GM21360 (cell line): ENCODE results near the gene IL36G.
"Not testable (repeated sequence)": the region's sequence is repeated elsewhere in the genome, so short reads cannot be mapped to it uniquely, and the experiment has no call there.

Experiments used
- ATAC-seq: cut with Tn5 transposase; IDR thresholded peaks from one replicate; pipeline ENCODE4 v1.9.1; 2021; ENCODE audit warnings: mild to moderate bottlenecking, moderate library complexity; ENCODE audit not compliant: unreplicated experiment

IL36G gene

DNA sequence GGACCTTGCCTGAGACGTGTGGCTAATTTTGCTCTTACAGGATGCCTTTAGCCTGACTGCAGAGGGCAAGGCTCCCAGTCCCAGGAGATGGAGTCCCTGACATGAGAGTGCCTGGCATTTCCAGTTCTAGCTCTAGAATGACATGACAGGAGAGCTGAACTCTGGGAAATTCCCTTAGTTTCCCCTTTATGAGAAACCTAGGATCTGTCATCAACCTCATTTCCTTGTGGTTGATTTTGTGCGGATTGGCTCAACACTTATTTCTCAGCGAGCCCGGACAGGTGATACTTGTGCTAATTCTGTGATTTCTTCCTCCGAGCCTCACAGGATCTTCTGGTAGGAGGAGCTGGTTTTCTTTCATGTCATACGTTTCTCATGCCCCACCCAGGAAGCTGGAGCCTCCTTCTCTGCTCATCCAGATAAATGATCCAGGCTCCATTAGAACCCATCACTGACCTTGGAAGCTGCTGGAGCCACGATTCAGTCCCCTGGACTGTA, at the start of gene IL36G:
Gene IL36G, plus strand, starts transcription at position 448 of the 498 bp plus-strand sequence. CDS start 633 bp downstream, outside the sequence.
- ATAC-seq: no peak

DNA sequence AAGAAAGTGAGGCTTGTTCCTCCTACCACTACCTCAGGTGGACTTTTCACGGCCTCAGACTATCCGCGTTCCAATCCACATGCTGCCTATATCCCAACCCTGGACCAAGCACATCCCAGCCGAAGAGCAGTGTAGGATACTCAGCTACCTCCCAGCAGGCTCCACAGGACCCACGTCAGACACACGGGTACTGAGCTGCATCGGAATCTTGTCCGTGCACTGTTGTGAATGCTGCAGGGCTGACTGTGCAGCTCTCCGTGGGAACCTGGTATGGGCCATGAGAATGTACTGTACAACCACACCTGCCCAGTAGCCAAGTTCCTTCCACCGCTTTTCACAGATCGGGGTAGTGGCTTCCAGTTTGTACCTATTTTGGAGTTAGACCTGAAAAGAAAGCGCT, 44.5 kb upstream of the IL36G start:
- no peak for ATAC-seq

- ATAC-seq: not testable (repeated sequence)
These were observed 43.7 kb upstream of the IL36G start for GRCh38 chr2:112934117-112934516.

GRCh38 chr2:112936927-112937232, 40.9 kb upstream of the IL36G start:
- ATAC-seq: no peak

DNA sequence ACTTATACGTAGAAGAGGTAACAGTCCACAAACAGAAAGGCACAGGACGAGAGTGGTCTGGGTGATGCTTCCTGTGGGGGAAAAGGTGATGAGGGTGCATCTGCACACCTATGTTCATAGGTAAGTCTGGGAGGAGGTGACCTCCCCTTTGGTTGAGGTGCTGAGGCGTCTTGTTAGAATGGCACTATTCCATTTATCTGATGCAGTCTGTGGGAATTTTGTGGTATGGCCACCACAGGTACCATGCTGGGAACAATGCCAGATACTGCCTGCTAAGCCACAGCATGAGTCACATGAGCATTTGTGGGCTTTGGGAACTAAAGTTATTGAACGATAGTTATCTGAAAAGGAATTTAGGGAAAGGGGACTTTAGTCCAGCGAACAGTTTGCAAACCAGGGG, 38.9 kb upstream of the IL36G start:
- ATAC-seq: no peak

DNA sequence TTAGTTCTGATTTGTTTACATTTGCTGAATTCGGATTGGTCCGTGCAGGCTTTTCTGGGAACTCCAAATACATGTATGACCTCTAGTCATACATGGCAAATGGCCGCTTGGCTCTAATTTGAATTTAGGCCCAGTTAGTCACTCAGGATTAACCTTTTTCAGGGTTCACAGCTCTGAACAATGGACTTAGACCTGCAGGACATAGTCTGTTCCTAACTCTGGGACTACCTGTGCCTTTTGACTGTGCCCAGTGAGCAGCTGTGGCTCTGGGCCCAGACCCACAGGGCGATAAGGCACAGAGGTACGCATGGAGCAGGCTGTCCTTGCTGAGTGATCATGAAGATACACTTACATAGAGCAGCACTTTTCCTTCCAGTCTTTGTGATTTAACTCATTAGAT, 38.4 kb upstream of the IL36G start:
- ATAC-seq: no peak

GRCh38 chr2:112940859-112941625, 36.8 kb upstream of the IL36G start:
- ATAC-seq: no peak

DNA sequence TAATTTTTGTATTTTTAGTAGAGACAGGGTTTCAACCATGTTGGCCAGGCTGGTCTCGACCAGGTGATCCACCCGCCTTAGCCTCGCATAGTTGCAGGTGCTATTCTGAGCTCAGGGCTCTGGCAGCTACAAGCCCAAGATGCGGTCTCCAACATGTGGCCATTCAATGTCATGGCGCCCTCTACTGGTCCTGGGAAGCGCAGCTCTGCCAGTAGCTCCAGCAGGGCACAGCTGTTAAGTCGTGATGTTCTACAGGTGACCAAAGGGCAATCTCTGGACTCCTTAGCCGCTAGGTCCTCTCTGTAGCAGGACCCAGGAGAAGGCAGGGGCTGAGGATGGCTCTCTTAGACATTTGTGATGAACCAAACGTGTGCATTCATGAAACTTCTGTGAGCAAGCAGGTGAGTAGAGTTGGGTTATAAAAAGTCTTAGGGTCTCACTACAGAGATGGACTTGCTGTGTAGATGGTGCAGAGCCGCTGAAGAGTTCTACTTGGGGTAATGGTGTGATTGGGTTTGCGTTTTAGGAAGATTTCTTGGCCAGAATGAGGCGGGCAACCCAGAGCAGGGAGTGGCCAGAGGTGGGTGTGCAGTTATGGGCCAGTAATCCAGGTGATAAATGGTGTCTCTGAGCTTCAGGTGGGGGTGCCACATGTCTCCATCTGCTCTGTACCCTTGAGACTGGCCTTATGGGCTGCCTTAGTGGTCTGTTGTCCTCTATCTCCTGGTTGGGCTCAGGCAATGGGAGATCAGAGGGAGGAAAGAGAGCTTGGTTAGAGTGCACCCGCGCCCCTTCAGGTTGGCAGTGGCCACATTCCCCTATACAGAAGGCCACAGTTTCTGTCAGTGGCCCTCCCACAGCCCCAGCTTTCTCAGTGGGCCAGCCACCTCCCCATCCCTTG, 35.8 kb upstream of the IL36G start:
- peak; percentile 70 for ATAC-seq

DNA sequence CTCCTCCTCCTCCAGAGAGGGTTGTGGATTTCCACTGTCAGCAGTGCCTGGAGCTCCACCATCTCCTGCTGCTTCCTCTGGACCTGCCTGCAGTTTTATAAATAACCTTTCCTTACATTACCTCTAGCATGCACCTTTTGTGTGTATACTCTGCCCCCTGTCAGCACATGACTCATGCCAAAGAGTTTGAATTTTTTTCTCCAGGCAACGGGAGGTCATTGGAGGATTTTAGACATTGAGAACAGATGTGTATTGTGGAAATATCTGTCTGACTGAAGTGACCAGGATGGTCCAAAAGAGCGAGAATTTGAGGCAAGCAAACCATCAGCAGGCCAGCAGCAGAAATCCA, 35.2 kb upstream of the IL36G start:
- ATAC-seq: no peak

- no peak for ATAC-seq
These were observed 32.8 kb upstream of the IL36G start for GRCh38 chr2:112944971-112945370.

DNA sequence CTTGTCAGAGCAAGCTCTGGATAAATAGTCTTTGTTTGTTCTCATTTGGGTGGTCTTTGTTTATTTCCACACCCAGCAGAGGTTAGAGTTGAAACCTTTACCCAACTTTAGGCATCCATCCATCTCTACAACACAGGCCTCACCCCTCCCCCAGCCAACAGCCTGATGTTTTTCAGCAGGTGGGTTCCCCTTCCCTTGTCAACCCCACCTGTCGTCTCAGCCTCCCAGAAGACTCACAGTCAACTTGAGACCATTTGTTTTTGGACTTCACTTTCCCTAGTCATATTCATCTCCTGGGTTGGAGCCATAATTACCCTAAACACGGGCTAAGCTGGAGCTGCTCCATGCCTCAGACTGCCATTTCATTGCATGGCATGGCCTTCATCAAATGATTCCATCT, 31.7 kb upstream of the IL36G start:
- ATAC-seq: no peak

DNA sequence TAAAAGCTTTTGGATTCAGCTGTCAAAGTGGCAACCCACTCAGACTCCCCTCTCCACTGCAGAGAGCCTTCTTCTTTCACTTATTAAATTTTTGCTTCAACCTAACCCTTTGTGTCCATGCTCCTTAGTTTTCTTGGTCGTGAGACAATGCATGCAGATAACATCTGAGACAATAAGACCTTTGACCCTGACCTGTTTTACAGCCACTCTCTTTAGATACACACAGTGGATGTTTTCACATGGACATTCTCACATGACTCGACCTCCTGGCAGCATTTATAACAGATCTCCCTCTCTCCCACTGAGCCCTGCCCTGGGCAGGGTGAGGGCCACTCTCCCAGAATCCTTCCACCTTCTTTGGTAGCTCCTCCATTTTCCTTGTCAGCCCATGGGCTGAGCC, 30.4 kb upstream of the IL36G start:
- no peak for ATAC-seq

DNA sequence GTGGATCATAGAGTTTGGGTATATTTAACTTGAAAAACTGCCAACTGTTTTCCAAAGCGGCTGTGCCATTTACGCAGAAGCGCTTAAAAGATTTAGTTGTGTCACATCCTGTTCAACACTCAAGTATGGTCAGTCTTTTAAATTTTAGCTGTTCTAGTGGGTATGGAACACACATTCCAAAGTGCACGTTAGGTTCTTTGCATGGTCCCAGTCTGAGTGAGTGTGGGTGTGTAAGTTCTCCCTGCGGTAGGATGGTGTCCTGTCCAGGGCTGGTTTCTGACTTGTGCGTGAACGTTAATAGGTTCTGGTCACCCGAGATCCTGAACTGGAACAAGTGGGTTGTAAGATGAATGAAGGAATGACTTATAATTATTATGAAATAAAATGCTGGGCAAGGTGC, 28.4 kb upstream of the IL36G start:
- no peak for ATAC-seq

DNA sequence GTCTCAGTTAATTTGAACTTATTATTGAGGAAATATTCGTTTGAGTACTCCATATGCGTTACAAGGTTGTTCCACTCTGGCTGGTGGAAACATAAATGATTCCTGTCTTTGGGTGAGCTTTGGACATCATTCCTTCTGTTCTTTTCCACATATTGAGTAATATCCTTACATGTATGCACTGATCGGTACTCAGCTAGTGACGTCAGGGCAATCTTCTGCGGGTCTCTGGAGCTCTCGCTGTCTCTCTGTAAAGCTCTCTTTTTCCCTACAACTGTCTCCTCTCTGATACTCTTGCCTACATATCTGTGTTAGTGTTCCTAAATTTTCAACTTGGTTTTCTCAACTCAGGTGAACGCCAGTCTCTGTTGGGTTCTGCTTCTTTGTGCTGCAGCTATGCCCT, 23.4 kb upstream of the IL36G start:
- ATAC-seq: no peak

DNA sequence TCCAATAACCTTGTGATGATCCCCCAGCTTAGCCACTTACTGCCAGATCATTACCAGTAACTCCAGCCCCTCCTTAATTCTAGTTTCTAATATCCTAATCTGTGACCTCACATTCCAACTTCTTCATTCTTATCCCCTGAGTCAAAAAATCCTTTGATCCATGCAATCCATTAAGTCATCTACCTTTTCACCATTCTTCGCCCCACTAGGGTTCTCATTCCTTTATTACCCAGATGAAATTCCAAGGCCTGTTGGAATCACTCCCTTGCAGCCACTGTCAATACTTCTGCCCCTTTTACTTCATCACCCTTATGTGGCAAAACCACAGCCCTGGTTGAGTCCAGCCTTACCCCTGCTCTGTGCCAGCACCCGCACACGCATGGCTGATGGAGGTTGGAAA, 20.3 kb upstream of the IL36G start:
- ATAC-seq: no peak

GRCh38 chr2:112958428-112959108, 19.2 kb upstream of the IL36G start:
- ATAC-seq: no peak

- no peak for ATAC-seq
These were observed 18.5 kb upstream of the IL36G start for GRCh38 chr2:112959109-112959812.

- no peak for ATAC-seq
These were observed 17.5 kb upstream of the IL36G start for GRCh38 chr2:112960230-112960825.

- ATAC-seq: no peak
These were observed 15.3 kb upstream of the IL36G start for GRCh38 chr2:112962308-112963175.

DNA sequence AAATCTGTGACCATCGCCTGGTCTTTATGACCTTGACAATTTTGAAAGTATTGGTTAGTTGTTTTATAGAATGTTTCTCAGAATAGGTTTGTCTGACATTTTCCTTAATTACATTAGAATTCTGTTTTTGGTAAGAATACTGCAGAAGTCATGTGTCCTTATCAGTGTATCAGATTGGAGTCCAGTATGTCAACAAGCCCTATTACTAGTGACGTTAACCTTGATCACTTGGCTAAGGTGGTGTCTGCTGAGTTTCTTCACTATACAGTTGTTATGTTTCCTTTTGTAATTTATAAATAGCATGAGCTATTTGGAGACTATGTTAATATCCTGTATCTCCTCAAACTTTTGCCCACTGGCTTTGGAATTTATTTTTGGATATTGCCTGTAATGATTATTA, 10.8 kb upstream of the IL36G start:
- no peak for ATAC-seq
